SK-N-SH treated with all-trans-retinoic acid at 6 μM for 48 hours (cell line): ENCODE results near the gene LENG1.
A peak's percentile ranks its signal among the peaks of the same experiment; 100 is the strongest.

Experiments used
- ATAC-seq: fragments of 200-7000 bp; cut with Tn5 transposase; 3 replicates; pipeline ENCODE4 v1.9.1; 2020; ENCODE audit warnings: mild to moderate bottlenecking, moderate library complexity
- ARNTL ChIP-seq: fragments of 450-650 bp; formaldehyde crosslinking; IDR thresholded peaks from 2 replicates; pipeline ENCODE4 v1.5.0; 2020; ENCODE audit warnings: low read depth, mild to moderate bottlenecking, moderate library complexity, borderline replicate concordance
- CREB5 ChIP-seq: fragments of 250-450 bp; sonication (Bioruptor Pico); IDR thresholded peaks from 2 replicates; pipeline ENCODE4 v1.5.1; 2020; ENCODE audit warnings: low read depth, mild to moderate bottlenecking, moderate library complexity
- ESRRG ChIP-seq: fragments of 250-450 bp; sonication (Bioruptor Pico); IDR thresholded peaks from 2 replicates; pipeline ENCODE4 v1.6.1; 2021; ENCODE audit warnings: mild to moderate bottlenecking
- GLIS3 ChIP-seq: fragments of 250-450 bp; sonication (Bioruptor Pico); IDR thresholded peaks from 2 replicates; pipeline ENCODE4 v1.5.0; 2020; ENCODE audit warnings: mild to moderate bottlenecking, moderate library complexity
- ISL1 ChIP-seq: fragments of 250-450 bp; sonication (Bioruptor Pico); IDR thresholded peaks from 2 replicates; pipeline ENCODE4 v2.1.2; 2022; ENCODE audit warnings: mild to moderate bottlenecking, moderate library complexity
- PATZ1 ChIP-seq: fragments of 250-450 bp; sonication (Bioruptor Pico); IDR thresholded peaks from 2 replicates; pipeline ENCODE4 v1.8.0; 2020; ENCODE audit warnings: mild to moderate bottlenecking, moderate library complexity, borderline replicate concordance
- POU6F1 ChIP-seq: fragments of 250-450 bp; sonication (Bioruptor Pico); IDR thresholded peaks from 2 replicates; pipeline ENCODE4 v1.8.0; 2021; ENCODE audit warnings: low read depth, mild to moderate bottlenecking, moderate library complexity, borderline replicate concordance
- PPARA ChIP-seq: fragments of 250-450 bp; sonication (Bioruptor Pico); IDR thresholded peaks from 2 replicates; pipeline ENCODE4 v1.5.0; 2020; ENCODE audit warnings: mild to moderate bottlenecking, borderline replicate concordance
- RARB ChIP-seq: fragments of 250-450 bp; sonication (Bioruptor Pico); IDR thresholded peaks from 2 replicates; pipeline ENCODE4 v1.8.0; 2021; ENCODE audit warnings: mild to moderate bottlenecking, moderate library complexity
- SNAI2 ChIP-seq: fragments of 250-450 bp; sonication (Bioruptor Pico); IDR thresholded peaks from 2 replicates; pipeline ENCODE4 v1.5.0; 2020; ENCODE audit warnings: mild to moderate bottlenecking, moderate library complexity
- TCF4 ChIP-seq: fragments of 250-450 bp; sonication (Bioruptor Pico); IDR thresholded peaks from 2 replicates; pipeline ENCODE4 v1.8.0; 2021; ENCODE audit warnings: mild to moderate bottlenecking, moderate library complexity, borderline replicate concordance
- TOX ChIP-seq: fragments of 250-450 bp; sonication (Bioruptor Pico); IDR thresholded peaks from 2 replicates; pipeline ENCODE4 v1.8.0; 2021; ENCODE audit warnings: mild to moderate bottlenecking, moderate library complexity, borderline replicate concordance
- TSHZ2 ChIP-seq: fragments of 250-450 bp; sonication (Bioruptor Pico); IDR thresholded peaks from 2 replicates; pipeline ENCODE4 v1.5.0; 2020; ENCODE audit warnings: mild to moderate bottlenecking, moderate library complexity
- ZC3H10 ChIP-seq: fragments of 250-450 bp; sonication (Bioruptor Pico); IDR thresholded peaks from 2 replicates; pipeline ENCODE4 v1.5.1; 2021; ENCODE audit warnings: mild to moderate bottlenecking, moderate library complexity
- ZNF565 ChIP-seq: fragments of 450-650 bp; formaldehyde crosslinking; conservative IDR thresholded peaks from 2 replicates; pipeline ENCODE4 v1.5.0; 2020; ENCODE audit warnings: low read depth, mild to moderate bottlenecking, moderate library complexity
- ZNF70 ChIP-seq: fragments of 450-650 bp; formaldehyde crosslinking; IDR thresholded peaks from 2 replicates; pipeline ENCODE4 v1.5.0; 2020; ENCODE audit warnings: mild to moderate bottlenecking, moderate library complexity
- ZNF8 ChIP-seq: fragments of 450-650 bp; formaldehyde crosslinking; IDR thresholded peaks from 2 replicates; pipeline ENCODE4 v1.5.0; 2020; ENCODE audit warnings: mild to moderate bottlenecking, moderate library complexity

The LENG1 gene

GRCh38 chr19:54189145-54189734, 29.7 kb upstream of the LENG1 start, which contains the start of gene MBOAT7:
Gene MBOAT7 (minus strand): TSS chr19:54189580. CDS start chr19:54188508, 1,072 bp downstream.
- peak; percentile 24 for ATAC-seq
- TF ChIP-seq TSHZ2 (CRISPR knock-in tag) (0 out of 2 replicates have a peak, but pooled peaks have one; percentile 25), POU6F1 (no peak), CREB5 (CRISPR knock-in tag) (no peak), TOX (no peak)
- TF ChIP-seq, all 23 proteins: peak for 1

GRCh38 chr19:54188215-54188871, 28.8 kb upstream of the LENG1 start:
- TF ChIP-seq POU6F1 (no peak), ESRRG (CRISPR knock-in tag) (no peak), PATZ1 (CRISPR knock-in tag) (peak; percentile 99; the same call in 1 of the 2 replicates)
- TF ChIP-seq, all 23 proteins: peak for 1

GRCh38 chr19:54186934-54187381, 27.4 kb upstream of the LENG1 start:
- TF ChIP-seq CREB5 (CRISPR knock-in tag) = no peak
- no peak for TF ChIP-seq ESRRG (CRISPR knock-in tag)
- no peak for TF ChIP-seq ZNF70 (CRISPR knock-in tag)
- no peak for TF ChIP-seq TOX
- no peak for TF ChIP-seq PPARA (CRISPR knock-in tag)
- TF ChIP-seq, all 23 proteins: peak for 0
- no peak for ATAC-seq

More at GRCh38 chr19:54188215-54188871, 28.8 kb upstream of the LENG1 start:
- ATAC-seq = no peak

- no peak for ATAC-seq
- no peak for TF ChIP-seq RARB (CRISPR knock-in tag)
- TF ChIP-seq ESRRG (CRISPR knock-in tag) = no peak
- TF ChIP-seq SNAI2 = no peak
- TF ChIP-seq GLIS3 (CRISPR knock-in tag) = no peak
- TF ChIP-seq ARNTL (CRISPR knock-in tag) = no peak
- TF ChIP-seq PATZ1 (CRISPR knock-in tag) = no peak
- no peak for TF ChIP-seq ZNF70 (CRISPR knock-in tag)
- no peak for TF ChIP-seq TCF4 (CRISPR knock-in tag)
- TF ChIP-seq ISL1 (CRISPR knock-in tag) = no peak
- no peak for TF ChIP-seq PPARA (CRISPR knock-in tag)
- TF ChIP-seq ZNF8 (CRISPR knock-in tag) = no peak
- no peak for TF ChIP-seq ZNF565 (CRISPR knock-in tag)
- TF ChIP-seq TSHZ2 (CRISPR knock-in tag) = no peak
- TF ChIP-seq ZC3H10 (CRISPR knock-in tag) = no peak
These were observed 26.8 kb upstream of the LENG1 start for GRCh38 chr19:54186351-54186750.
